ENCODE results near the gene GOSR1.
"Not testable (repeated sequence)": the region's sequence is repeated elsewhere in the genome, so short reads cannot be mapped to it uniquely, and the experiment has no call there.

Gene GOSR1

DNA sequence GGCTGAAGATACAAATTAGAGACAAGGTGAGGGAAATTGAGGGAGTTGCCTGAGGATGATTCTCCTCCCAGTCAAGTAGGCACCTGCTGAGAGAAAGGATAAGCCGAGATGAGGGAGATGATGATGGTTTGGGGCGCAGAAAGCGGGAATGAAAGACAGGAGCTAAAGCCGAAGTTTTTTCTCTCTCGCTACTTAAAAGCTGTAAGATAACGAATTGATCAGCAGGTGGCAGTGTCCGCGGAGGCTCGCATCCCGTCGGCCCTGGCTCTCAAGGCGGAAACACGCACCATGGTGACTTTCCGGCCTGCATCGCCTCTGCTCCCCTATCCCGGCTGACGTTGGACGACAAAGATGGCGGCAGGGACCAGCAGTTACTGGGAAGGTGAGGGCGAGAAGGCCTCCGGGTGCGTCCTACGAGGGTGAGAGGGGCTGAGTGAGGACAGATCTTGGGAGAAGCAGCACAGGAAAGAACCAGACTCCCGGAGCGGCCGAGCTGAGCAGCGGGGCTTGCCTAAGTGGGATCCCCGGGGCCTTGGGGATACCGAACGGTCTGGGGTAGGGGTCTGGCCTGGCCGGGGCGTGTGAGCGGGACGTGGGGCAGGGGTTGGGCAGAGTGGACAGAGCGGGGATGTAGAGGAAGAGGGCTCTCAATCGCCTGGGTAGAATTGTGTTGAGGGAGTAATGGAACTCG, at the start of gene GOSR1:
Gene GOSR1 (plus strand): TSS at position 326 of the 691 bp plus-strand sequence. CDS start 26 bp downstream, at position 352.
- DNase-seq = peak; percentile 87

DNA sequence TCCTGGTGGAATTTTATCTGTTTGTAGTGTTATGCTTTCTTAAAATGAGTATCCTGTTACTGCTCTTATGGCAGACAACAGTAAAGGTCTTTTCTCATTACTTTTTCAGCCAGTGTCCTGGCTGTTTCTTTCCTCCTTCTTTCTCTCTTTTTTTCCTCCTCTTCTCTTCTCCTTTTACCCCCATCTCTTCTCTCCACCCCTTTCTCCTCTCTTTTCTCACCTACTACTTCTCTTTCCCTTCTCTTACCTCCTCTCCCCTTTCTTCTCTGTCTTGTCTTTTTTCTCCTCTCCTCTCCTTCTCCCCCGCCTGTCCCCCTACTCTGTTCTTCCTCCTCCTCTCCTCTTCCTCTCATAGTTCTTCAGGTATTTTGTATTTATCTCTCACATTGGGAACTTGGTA, 49.6 kb upstream of the GOSR1 start:
- no peak for DNase-seq

DNA sequence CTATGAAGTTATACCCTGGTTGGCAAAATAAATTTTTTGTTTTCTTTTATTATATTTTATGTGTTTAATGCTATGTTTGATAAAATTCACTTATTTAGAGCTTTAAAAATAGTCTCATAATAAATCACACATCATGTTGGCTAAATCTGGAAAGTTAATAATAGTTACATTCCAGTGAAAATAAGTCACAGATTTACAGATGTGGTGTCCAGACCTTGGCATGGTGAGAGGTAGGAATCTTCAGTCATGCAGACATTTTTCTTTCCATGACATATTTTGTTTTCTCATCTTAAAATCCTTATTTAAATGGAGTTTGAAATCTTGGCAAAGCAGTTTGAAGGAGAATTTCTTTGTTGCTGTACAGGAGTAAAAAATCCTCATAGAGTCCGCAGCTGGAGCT, 48.1 kb upstream of the GOSR1 start:
- no peak for DNase-seq

DNA sequence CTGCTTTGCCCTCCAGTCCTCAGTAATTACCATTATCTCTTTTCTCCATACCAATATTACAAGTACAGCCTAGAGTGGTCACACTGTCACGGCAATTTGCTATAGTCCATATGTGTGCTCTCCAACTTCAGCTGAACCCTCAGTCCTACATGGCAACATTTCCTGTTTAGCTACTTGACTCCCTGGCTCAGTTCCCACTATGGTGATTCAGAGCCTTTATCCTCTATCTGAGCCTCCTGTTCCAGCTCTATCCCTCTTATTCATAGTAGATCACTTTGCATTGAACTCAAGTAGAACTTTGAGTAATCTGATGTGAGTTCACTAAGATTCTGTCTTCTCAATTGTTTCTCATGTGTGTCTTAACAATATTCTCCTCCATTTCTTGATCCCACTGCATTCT, 43.7 kb upstream of the GOSR1 start:
- no peak for DNase-seq

GRCh38 chr17:30436729-30437128, 40.5 kb upstream of the GOSR1 start:
- no peak for DNase-seq

GRCh38 chr17:30443721-30444120, 33.5 kb upstream of the GOSR1 start:
- no peak for DNase-seq

DNA sequence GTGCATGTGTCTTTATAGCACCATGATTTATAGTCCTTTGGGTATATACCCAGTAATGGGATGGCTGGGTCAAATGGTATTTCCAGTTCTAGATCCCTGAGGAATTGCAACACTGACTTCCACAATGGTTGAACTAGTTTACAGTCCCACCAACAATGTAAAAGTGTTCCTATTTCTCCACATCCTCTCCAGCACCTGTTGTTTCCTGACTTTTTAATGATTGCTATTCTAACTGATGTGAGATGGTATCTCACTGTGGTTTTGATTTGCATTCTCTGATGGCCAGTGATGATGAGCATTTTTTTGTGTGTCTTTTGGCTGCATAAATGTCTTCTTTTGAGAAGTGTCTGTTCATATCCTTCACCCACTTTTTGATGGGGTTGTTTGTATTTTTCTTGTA, 30.6 kb upstream of the GOSR1 start:
- DNase-seq = not testable (repeated sequence)

DNA sequence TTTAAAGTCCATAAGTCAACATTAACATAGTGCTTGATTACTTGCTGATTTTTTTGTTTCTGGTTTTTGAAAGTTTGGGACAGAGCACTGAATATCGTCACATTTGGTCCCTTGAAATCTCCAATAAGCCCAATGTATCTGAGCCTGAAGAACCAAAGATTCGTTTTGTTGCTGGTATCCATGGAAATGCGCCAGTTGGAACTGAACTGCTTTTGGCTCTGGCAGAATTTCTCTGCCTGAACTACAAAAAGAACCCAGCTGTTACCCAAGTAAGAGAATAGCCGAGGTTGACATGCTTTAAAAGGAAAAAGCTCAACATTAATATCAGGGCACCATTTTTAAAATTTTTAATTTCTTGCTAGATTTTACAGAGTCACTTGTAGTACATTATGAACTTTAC, 27.7 kb upstream of the GOSR1 start:
- DNase-seq = no peak

GRCh38 chr17:30450125-30451027, 26.8 kb upstream of the GOSR1 start:
- DNase-seq = no peak

DNA sequence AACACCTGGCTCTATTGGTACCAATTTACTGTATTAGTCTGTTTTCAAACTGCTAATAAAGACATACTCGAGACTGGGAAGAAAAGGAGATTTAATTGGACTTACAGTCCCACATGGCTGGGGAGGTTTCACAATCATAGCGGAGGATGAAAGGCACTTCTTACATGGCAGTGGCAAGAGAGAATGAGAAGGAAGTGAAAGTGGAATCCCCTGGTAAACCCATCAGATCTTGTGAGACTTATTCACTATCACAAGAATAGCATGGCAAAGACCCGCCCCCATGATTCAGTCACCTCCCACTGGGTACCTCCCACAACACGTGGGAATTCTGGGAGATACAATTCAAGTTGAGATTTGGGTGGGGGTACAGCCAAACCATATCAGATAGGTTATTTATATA, 22.6 kb upstream of the GOSR1 start:
- DNase-seq = no peak

DNA sequence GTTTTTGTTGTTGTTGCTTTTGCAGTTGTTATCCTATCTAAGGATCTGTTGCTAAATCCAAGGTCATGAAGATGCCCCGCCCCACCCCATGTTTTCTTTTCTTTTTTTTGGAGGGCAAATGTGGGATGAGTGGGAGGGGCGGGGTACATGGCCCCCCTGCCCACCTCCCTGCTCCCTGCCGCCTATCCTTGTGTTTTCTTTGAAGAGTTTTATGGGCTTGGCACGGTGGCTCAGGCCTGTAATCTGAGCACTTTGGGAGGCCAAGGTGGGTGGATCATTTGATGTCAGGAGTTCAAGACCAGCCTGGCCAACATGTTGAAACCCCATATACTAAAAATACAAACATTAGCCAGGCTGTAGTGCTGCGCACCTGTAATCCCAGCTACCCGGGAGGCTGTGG, 18.8 kb upstream of the GOSR1 start:
- DNase-seq = no peak

DNA sequence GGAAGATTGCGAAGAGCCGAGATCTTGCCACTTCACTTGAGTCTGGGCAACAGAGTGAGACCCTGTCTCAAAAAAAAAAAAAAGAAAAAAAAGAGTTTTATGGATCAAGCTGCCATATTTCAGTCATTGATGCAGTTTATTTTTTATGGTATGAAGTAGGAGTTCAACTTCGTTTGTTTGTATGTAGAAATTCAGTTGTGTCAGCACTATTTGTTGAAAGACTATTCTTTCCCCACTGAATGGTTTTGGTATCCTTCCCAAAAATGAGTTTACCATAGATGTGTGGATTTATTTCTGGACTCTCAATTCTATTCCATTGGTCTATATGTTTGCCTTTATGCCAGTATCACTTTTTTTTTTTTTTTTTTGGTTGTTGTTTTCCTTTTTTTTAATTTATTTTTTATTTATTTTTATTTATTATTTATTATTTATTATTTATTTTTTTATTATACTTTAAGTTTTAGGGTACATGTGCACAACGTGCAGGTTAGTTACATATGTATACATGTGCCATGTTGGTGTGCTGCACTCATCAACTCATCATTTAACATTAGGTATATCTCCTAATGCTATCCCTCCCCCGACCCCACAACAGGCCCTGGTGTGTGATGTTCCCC, 18.3 kb upstream of the GOSR1 start:
- not testable (repeated sequence) for DNase-seq

DNA sequence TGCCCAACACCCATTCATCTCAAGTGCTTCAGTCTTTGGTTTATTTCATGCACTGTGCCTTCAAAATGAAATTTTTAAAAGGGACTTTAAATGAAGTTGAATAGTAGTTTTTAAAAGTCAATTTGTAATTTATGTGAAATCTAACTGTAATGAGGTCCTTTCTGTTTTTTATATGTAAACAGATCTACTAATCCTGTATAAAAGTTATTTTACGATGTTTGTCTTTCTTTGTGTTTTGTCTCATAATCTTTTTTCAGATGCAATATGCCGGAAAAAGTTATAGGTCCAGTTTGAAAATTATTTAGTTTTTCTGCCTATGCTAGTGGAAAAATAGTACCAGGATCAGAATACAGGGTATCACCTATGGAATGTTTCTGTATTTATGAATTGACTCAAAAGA, 8.7 kb upstream of the GOSR1 start:
- DNase-seq = no peak

DNA sequence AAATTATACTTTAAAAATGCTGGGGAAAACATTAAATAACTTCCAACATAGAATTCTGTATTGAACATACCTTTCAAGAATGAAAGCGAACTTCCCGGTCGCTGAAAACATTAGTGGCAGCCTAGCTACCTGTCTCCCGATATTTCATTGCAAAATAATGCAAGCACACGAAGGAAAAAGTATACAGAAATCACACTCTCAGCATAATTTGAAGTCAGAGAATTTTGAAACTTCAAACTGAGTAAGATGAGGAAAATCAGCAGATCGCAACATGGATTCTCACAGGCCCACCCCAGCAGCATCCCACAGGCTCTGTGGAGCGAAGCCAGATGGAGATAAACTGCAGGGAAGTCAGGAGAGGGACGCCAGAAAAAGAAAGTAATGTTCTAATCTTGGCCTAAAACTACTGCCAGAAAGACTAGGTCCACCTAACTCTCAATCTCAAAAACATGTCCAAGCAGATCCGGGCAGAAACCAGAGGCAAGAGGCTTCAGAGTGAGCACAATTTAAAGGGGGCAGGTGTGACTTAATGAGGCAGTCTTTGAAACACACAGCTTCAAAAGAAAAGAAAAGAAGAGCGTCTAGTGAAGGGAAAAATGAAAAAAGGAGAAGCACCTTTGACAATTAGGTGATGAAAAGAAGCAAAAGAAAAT, 4.8 kb upstream of the GOSR1 start:
- no peak for DNase-seq

DNA sequence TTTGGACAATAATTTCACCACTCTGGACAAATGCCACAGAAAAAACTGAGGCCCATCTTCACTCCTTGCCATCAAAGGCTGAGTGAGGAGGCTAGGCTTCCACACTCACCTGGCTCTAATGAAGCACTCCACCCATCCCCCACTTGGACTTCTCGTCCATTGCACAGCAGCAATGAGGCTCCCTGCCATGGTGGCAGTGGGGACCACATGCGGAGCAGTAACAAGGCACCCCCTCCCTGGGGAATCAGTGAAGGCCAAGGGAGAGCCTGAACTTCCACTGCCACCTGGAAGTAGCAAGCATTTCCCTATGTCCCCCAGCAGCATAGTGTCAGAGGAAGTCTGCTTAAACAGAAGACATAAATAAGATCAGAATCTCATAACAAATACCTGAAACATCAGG, 2.0 kb upstream of the GOSR1 start:
- no peak for DNase-seq

DNA sequence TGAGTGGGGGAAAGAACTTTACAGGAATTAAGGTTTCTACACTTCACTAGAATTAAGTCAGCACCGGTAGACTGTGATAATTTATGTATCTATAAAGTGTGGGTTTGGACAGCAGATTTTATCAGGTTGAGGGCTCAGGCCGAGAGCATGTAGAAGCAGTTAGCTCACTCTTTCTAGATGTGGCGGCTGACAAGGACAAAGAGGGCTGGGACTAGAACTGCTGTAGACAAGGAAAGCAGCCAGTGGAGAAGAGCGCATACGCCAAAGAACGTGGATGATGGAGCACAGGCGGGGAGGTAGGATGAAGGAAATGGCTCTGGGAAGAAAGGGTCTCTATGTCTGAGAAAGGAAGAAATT, 504 bp upstream of the GOSR1 start:
- no peak for DNase-seq

GRCh38 chr17:30477774-30478115, 537 bp downstream of the GOSR1 start:
- no peak for DNase-seq

GRCh38 chr17:30482555-30482954, 5.3 kb downstream of the GOSR1 start:
- no peak for DNase-seq

- DNase-seq = no peak
Measured at GRCh38 chr17:30483159-30483558, 6.0 kb downstream of the GOSR1 start.

- no peak for DNase-seq
Measured at GRCh38 chr17:30493780-30494179, 16.6 kb downstream of the GOSR1 start.

DNA sequence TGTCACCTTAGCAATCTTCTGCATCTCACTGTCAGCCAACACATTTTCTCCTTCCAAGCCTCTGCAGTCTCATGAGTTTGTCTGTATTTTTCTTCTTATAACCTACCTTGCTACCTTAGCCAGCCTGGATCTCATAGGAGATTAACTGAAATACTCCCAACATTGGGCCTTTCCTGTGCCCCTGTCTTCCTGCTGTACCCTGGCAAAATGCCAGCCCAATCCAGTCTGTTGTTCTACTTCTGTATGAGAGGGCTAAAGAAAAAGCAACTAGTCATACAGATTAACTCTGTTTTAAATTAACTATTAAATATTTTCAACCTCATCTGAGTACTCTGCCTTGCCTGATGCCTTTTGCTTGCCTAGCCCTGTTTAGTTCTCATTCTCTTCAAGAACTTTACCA, 18.4 kb downstream of the GOSR1 start:
- DNase-seq = no peak

- DNase-seq = no peak
Measured at GRCh38 chr17:30503558-30503957, 26.4 kb downstream of the GOSR1 start.

- no peak for DNase-seq
Measured at GRCh38 chr17:30505868-30506417, 28.7 kb downstream of the GOSR1 start.
